Activated T-cell treated with anti-CD3 and anti-CD28 coated beads, Interleukin-2, amount 50 U/mL, for 4 hours (primary cell): Measurements from ENCODE around the gene ERBIN. TPM values are rescaled to one million over a fixed set of nuclear protein-coding genes. Genes with fewer than 3 reads are reported as not detected.
"Not testable (repeated sequence)": the region's sequence is repeated elsewhere in the genome, so short reads cannot be mapped to it uniquely, and the experiment has no call there.

Source experiments
- ATAC-seq, 2 donors: fragments of 200-7000 bp; cut with Tn5 transposase; one replicate each; pipeline ENCODE4 v1.10.0; 2021
- DNase-seq: peaks from one replicate; pipeline ENCODE4 v3.0.0-alpha.2; 2020
- H3K27me3 Mint-ChIP-seq: one replicate; pipeline ENCODE4 v1.8.0; 2021; ENCODE audit warnings: low read depth, mixed read lengths
- H3K36me3 Mint-ChIP-seq: one replicate; pipeline ENCODE4 v1.8.0; 2022; ENCODE audit warnings: mixed read lengths; ENCODE audit not compliant: insufficient read depth
- H3K4me1 Mint-ChIP-seq: one replicate; pipeline ENCODE4 v1.8.0; 2021; ENCODE audit warnings: low read depth, mixed read lengths
- H3K4me3 Mint-ChIP-seq: one replicate; pipeline ENCODE4 v1.8.0; 2021; ENCODE audit warnings: mild to moderate bottlenecking, moderate library complexity, mixed read lengths
- H3K9me3 Mint-ChIP-seq: one replicate; pipeline ENCODE4 v1.8.0; 2021; ENCODE audit warnings: mixed read lengths
- total RNA-seq, 3 donors: library from RNA; stranded (reverse); gene quantifications; one replicate each; pipeline ENCODE4 v1.2.1, GENCODE V29; 2021

The ERBIN gene
- total RNA-seq, 3 donors from 2014 or later: 27.6 to 33.3 (median 28.2) TPM

DNA sequence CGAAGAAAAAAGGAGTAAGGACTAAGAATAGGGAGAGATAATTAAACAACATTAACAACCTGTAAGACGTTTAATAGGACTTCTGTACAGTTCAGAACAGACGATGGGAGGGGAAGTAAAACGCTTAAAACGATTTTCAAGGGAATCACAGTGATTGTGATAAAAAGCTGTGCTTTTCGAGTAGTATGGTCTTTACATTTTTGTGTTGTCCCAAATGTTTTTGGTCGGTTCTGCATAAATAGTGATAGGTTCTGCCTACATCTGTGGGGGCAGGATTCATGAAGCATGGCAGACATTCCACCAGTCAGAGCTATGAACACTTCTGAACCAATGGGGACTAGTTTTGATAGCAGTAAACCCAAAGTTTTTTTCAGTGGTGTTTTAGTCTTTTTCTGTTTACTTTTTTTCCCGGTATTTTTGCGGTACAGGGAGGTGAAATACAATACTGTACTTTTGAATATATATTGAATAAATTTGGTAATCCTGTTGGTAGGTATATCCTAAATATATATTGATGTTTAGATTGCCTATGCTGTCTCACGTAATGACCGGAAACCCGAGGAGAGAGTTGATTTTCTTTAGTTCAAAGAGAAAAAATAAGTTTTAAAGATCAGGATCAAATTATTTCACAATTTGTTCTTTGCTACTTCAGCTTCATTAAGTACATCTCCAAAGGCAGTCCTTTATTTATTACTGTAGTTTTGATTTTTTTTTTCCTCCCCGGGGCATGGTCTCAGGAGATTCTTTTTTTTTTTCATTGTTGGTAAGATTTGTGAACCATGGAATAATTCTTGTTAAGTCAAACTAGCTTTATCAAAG is 1.3 kb downstream of the ERBIN start:
- Mint-ChIP-seq H3K4me1 (peaks cover 48% of the 10 kb centered on the region), H3K4me3 (peak overlapping the region; percentile 96), H3K27me3 (no peaks in the 10 kb centered on the region), H3K9me3 (no peaks in the 10 kb centered on the region), H3K36me3 (peaks cover 9% of the 10 kb centered on the region)
- DNase-seq: no peak
- peak; percentile 19 to 25 for ATAC-seq

DNA sequence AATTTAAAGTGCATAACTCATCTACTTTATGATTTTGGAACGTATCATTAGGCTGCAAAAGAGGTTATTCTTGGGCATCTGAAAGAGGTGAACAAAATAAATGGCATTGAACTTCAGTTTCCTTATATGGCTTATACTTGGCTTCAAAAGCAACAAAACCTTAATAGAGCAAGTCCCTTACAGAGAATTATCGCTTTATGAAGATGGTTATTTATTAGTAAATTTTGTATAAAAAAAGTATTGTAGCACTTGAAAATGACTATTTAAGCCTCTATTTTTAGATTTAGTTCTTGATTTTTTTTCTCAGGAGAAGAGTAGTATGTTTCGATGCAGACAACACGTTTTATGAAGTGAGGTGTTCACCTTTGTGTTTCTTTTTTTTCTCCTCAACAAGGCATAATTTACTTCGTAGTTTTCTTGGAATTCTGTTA is 2.0 kb downstream of the ERBIN start:
- Mint-ChIP-seq H3K36me3 (peaks cover 9% of the 10 kb centered on the region), H3K4me1 (peaks cover 54% of the 10 kb centered on the region), H3K9me3 (no peaks in the 10 kb centered on the region), H3K4me3 (peak overlapping the region; percentile 96), H3K27me3 (no peaks in the 10 kb centered on the region)
- DNase-seq (no peak), ATAC-seq (no peak)

DNA sequence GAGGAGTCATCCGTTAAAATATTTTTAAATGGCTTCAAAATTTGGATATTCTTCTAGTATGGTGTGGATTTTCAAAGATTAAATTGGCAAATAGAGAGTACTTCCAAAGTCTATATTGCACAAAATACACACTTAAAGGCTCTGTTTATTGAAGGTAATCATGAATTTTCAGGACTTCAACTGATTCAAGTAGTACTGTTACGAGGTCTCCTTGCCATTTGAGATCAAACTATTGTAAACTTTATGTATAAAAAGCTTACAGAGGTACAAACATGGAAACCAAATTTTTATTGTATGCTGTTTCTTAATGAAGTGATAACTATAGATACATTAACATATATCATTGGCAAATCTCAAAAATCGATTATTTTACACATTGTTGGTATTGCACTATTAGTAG is 2.5 kb downstream of the ERBIN start:
- Mint-ChIP-seq H3K27me3 (no peaks in the 10 kb centered on the region), H3K9me3 (no peaks in the 10 kb centered on the region), H3K4me1 (peaks cover 53% of the 10 kb centered on the region), H3K36me3 (peaks cover 9% of the 10 kb centered on the region), H3K4me3 (peak overlapping the region; percentile 96)
- ATAC-seq: no peak
- no peak for DNase-seq

DNA sequence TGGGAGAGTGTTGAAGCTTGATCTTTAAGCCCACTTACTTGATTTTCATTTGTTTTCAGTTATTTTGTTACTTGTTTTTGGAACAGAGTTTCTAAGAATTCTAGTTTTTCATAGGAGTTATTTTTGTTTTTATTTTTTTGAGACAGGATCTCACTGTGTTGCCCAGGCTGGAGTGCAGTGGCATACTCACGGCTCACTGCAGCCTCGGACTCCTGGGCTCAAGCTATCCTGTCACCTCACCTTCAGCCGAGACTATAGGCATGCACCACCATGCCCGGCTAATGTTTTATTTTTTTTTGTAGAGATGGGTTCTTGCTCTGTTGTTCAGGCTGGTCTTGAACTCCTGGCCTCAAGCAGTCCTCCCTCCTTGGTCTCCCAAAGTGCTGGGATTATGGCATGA is 6.3 kb downstream of the ERBIN start:
- no peak for ATAC-seq
- Mint-ChIP-seq H3K9me3 (no peaks in the 10 kb centered on the region), H3K36me3 (peaks cover 21% of the 10 kb centered on the region), H3K4me1 (peaks cover 74% of the 10 kb centered on the region), H3K4me3 (no peak overlapping the region), H3K27me3 (no peaks in the 10 kb centered on the region)
- DNase-seq: no peak

DNA sequence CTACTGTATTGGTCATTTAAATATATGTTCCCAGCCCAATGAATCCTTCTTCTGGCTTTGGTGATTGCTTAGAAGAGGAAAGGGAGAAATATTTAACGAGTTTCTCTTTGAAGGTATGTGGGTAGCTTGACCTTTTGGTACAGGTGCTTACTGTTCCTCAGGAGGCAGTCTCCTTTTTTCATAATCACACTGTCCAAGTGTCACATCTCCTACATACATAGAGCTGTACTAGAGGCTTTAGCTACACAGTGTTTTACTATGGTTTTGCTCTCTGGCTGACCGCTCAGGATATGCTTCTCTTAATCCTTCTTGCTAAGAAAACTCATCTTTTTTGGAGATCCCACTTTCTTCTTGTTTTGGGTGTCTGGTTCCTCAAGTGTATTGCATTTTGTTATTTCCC is 6.9 kb downstream of the ERBIN start:
- Mint-ChIP-seq H3K27me3 (no peaks in the 10 kb centered on the region), H3K36me3 (peaks cover 23% of the 10 kb centered on the region), H3K4me3 (no peak overlapping the region), H3K4me1 (peaks cover 77% of the 10 kb centered on the region), H3K9me3 (no peaks in the 10 kb centered on the region)
- no peak for DNase-seq
- ATAC-seq: no peak

DNA sequence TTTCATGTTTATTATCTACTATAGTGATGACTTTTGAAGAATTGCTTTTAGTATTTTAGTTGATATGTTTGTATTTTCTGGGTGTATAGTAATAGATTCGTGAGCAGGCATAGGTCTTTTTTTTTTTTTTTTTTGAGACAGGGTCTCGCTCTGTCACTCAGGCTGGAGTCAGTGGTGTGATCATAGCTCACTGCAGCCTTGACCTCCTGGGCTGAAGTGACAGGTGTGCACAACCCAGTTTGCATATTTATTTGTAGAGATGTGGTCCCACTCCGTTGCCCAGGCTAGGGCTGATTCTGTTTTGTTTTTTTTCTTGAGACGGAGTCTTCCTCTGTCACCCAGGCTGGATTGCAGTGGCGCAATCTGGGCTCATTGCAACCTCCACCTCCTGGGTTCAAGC is 11.9 kb downstream of the ERBIN start:
- no peak overlapping the region for H3K4me3 Mint-ChIP-seq
- no peak for DNase-seq
- peaks cover 48% of the 10 kb centered on the region for H3K4me1 Mint-ChIP-seq
- peaks cover 14% of the 10 kb centered on the region for H3K36me3 Mint-ChIP-seq
- ATAC-seq: no peak
- H3K9me3 Mint-ChIP-seq: no peaks in the 10 kb centered on the region
- H3K27me3 Mint-ChIP-seq: no peaks in the 10 kb centered on the region

DNA sequence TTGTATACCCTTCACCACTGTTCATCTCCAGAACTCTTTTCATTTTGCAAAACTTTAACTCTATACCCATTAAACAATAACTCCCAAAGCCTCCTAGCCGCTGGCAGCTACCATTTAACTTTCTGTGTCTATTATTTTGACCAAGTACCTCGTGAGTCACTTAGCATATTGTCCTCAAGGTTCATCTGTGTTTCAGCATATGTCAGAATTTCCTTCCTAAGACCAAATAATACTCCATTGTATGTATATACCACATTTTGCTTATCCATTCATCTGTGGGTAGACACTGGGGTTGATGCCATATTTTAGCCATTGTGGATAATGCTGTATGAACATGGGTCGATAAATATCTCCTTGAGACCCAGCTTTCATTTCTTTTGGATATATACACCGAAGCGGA is 17.4 kb downstream of the ERBIN start:
- Mint-ChIP-seq H3K36me3 (peaks cover 12% of the 10 kb centered on the region), H3K4me3 (no peak overlapping the region), H3K9me3 (no peaks in the 10 kb centered on the region), H3K27me3 (no peaks in the 10 kb centered on the region), H3K4me1 (peaks cover 35% of the 10 kb centered on the region)
- no peak for ATAC-seq
- DNase-seq: no peak

DNA sequence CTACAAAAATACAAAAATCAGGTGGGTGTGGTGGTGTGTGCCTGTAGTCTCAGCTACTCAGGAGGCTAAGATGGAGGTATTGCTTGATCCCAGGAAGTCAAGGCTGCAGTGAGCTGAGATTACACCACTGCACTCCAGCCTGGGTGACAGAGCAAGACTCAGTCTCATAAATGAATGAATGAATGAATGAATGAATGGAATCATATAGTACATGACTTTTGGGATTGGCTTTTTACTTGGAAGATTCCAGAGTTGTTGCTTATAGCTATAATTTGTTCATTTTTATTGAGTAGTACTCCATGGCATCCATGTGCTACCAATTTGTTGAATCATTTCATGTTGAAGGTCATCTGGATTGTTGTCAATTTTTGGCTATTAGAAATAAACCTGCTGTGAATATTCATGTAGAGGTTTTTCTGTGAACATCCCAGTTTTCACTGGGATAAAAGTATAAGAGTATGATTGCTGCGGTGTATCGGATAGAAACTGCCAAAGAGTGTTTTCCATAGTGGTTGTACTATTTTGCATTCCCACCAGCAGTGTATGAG is 19.9 kb downstream of the ERBIN start:
- peaks cover 52% of the 10 kb centered on the region for H3K4me1 Mint-ChIP-seq
- H3K9me3 Mint-ChIP-seq: no peaks in the 10 kb centered on the region
- peaks cover 13% of the 10 kb centered on the region for H3K36me3 Mint-ChIP-seq
- DNase-seq (no peak), ATAC-seq (no peak)
- no peaks in the 10 kb centered on the region for H3K27me3 Mint-ChIP-seq
- H3K4me3 Mint-ChIP-seq: no peak overlapping the region

DNA sequence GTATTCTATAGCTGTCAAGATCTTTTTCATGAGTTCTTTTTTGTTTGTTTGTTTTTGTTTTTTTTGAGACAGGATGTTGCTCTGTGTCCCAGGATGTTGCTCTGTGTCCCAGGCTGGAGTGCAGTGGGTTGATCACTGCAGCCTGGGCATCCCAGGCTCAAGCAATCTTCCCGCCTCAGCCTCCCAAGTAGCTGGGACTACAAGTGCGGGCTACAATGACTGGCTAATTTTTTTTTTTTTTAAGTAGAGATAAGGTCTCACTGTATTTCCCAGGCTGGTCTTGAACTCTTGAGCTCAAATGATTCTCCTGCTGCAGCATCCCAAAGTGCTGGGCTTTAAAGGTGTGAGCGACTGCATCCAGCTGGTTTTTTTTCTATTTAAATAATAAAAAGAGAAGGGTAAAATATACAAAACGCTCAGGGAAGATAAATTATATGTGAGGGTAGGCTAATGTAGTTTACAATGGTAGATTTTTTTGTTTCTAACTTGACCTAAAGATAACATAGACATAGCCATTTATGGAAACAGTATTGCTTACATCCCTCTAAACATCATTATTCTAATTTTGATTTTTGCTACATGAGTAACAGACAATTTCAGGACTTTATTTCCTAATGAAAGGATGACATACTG is 21.9 kb downstream of the ERBIN start:
- Mint-ChIP-seq H3K9me3 (no peaks in the 10 kb centered on the region), H3K27me3 (no peaks in the 10 kb centered on the region), H3K36me3 (peaks cover 19% of the 10 kb centered on the region), H3K4me1 (peaks cover 53% of the 10 kb centered on the region), H3K4me3 (no peak overlapping the region)
- ATAC-seq (no peak), DNase-seq (no peak)

DNA sequence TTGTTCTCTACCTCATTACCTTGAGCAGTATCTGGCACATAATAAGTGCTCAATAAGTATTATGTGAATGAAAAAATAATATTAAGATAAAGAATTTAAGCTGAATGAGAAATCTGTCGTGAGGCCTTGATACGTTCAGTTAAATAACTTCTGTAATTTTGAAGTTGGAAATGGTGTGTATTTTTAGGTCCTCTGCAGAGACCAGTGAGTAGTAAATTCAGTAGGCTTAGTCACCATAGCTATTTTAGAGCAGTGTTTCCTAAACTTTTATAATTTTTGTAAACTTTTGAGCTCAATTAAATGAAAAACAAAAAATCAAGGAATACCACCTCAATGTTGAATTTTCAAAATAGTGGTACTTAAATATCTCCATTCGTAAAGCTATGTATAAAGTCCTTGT is 25.0 kb downstream of the ERBIN start:
- H3K36me3 Mint-ChIP-seq: peaks cover 16% of the 10 kb centered on the region
- no peaks in the 10 kb centered on the region for H3K9me3 Mint-ChIP-seq
- H3K4me1 Mint-ChIP-seq: peaks cover 61% of the 10 kb centered on the region
- DNase-seq (no peak), ATAC-seq (no peak)
- H3K27me3 Mint-ChIP-seq: no peaks in the 10 kb centered on the region
- H3K4me3 Mint-ChIP-seq: no peak overlapping the region

DNA sequence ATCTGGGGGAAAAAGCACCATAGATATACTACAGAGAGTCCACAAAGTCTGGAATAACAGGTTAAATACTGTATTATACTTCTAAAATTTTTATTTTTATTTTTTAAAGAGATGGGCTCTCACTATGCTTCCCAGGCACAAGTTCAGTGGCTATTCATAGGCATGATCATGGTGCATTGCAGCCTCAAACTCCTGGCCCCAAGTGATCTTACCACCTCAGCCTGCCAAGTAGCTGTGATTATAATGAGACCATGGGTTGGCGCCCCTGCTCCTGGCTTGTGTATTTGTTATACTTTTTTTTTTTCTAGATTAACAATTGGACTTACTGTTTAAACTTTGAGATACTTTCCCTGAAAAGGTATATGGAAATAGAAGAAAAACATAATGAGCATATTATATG is 25.9 kb downstream of the ERBIN start:
- DNase-seq (no peak), ATAC-seq (no peak)
- no peak overlapping the region for H3K4me3 Mint-ChIP-seq
- peaks cover 55% of the 10 kb centered on the region for H3K4me1 Mint-ChIP-seq
- H3K36me3 Mint-ChIP-seq: peaks cover 10% of the 10 kb centered on the region
- H3K9me3 Mint-ChIP-seq: no peaks in the 10 kb centered on the region
- H3K27me3 Mint-ChIP-seq: no peaks in the 10 kb centered on the region

DNA sequence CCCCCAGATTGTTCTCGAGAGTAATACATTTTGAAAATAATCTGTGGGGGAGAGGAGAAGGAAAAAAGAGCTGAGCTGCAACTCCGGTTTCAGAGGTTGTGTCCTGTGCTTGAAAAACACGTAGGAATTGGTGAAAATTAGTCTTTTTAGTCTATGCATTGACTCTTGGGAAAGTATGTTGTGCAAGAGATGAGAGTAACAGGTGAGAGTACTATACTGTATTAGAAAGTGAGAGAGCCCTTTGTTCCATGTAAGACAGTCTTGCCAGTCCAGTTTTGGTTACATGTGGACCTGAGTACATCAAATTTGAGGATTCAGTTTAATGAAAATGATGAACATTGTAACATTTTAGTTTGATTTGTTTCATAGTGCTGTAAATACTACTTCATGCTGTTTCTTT is 27.8 kb downstream of the ERBIN start:
- H3K4me3 Mint-ChIP-seq: no peak overlapping the region
- no peaks in the 10 kb centered on the region for H3K9me3 Mint-ChIP-seq
- no peaks in the 10 kb centered on the region for H3K27me3 Mint-ChIP-seq
- peaks cover 14% of the 10 kb centered on the region for H3K36me3 Mint-ChIP-seq
- no peak for DNase-seq
- ATAC-seq: no peak
- peaks cover 54% of the 10 kb centered on the region for H3K4me1 Mint-ChIP-seq

DNA sequence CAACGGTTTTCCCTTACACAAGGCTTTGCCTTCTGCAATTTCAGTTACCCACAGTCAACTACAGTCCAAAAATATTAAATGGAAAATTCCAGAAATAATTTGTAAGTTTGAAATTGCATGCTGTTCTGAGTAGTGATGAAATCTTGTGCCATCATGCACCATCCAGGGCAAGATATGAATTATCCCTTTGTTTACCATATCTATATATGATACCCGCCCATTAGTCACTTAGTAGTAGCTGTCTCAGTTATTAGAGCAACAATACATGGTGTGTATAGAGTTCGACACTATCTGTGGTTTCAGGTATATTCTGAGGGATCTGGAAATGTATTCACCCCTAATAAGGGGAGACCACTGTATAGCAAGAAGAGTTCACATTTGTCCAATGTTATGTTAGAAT is 29.4 kb downstream of the ERBIN start:
- no peak overlapping the region for H3K4me3 Mint-ChIP-seq
- H3K36me3 Mint-ChIP-seq: peaks cover 15% of the 10 kb centered on the region
- no peaks in the 10 kb centered on the region for H3K9me3 Mint-ChIP-seq
- H3K4me1 Mint-ChIP-seq: peaks cover 56% of the 10 kb centered on the region
- DNase-seq (no peak), ATAC-seq (no peak)
- H3K27me3 Mint-ChIP-seq: no peaks in the 10 kb centered on the region

DNA sequence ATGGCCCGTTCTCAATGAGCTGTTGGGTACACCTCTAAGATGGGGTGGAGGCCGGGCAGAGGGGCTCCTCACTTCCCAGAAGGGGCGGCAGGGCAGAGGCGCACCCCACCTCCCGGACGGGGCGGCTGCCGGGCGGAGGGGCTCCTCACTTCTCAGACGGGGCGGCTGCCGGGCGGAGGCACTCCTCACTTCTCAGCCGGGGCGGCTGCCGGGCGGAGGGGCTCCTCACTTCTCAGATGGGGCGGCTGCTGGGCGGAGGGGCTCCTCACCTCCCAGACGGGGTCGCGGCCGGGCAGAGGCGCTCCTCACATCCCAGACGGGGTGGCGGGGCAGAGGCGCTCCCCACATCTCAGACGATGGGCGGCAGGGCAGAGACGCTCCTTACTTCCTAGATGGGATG is 31.3 kb downstream of the ERBIN start:
- not testable (repeated sequence) for ATAC-seq, DNase-seq, H3K9me3 Mint-ChIP-seq, H3K4me3 Mint-ChIP-seq, H3K27me3 Mint-ChIP-seq
- peaks cover 14% of the 10 kb centered on the region for H3K36me3 Mint-ChIP-seq
- H3K4me1 Mint-ChIP-seq: peaks cover 65% of the 10 kb centered on the region

DNA sequence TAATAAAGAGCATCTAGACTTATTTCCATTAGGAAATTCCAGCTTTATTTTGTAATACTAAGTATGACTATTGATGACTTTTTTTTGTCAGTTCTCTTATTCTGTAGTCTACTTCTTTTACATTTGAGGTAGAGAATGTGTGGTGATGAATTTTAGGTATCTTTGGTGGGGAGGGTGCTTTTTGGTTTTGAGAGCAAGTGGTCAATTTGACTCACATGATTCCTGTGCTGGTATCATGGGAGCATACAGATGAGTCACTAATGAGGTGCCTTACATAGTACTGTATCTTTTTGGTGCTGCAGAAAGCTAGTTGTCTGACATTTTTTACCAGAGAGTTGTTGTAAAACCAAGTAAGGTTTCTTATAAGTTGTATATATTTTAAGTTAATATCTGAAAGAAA is 35.3 kb downstream of the ERBIN start:
- H3K27me3 Mint-ChIP-seq: no peaks in the 10 kb centered on the region
- no peaks in the 10 kb centered on the region for H3K9me3 Mint-ChIP-seq
- ATAC-seq (peak; percentile 97 to 99), DNase-seq (no peak)
- peaks cover 10% of the 10 kb centered on the region for H3K36me3 Mint-ChIP-seq
- peaks cover 66% of the 10 kb centered on the region for H3K4me1 Mint-ChIP-seq
- H3K4me3 Mint-ChIP-seq: peak overlapping the region; percentile 4
